ENCODE results near the gene LRRC27. TPM values are rescaled to one million over a fixed set of nuclear protein-coding genes. Genes with fewer than 3 reads are reported as not detected.
A peak's percentile ranks its signal among the peaks of the same experiment; 100 is the strongest.

LRRC27 gene
- total RNA-seq, 1 donor from 2014 or later = 14.2 TPM

DNA sequence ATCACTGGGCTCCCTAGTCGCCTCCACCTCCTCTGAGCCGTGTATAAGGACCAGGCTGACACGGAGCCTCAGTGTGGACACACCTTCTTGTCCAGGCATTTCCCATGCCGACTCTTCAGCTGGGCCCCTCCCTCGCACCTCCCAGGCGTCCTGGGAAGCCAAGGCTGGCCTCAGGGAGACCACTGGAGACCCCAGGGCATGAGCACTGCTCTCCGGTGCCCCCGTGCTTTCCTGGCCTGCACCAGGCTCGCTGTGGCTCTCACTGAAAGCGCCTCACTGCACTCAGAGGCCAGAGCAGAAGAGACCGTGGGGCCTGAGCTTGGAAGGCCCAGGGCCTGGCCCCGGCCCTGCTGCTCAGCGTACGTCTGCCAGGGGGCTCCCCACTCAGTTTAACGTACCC lies 31.4 kb downstream of the LRRC27 start:
- H3K9me3 Mint-ChIP-seq = no peaks in the 10 kb centered on the region
- H3K27me3 Mint-ChIP-seq = no peaks in the 10 kb centered on the region
- H3K36me3 Mint-ChIP-seq = peaks cover 20% of the 10 kb centered on the region
- no peak for TF ChIP-seq CTCF (conservative IDR thresholded peaks at IDR 0.05)
- no peak for DNase-seq (ENCODE audit: extremely low spot score, unreplicated experiment)
- no peaks in the 10 kb centered on the region for H3K4me1 Mint-ChIP-seq (ENCODE audit: unreplicated experiment)
- H3K4me3 Mint-ChIP-seq = no peak overlapping the region
- no peak overlapping the region for H3K27ac Mint-ChIP-seq

DNA sequence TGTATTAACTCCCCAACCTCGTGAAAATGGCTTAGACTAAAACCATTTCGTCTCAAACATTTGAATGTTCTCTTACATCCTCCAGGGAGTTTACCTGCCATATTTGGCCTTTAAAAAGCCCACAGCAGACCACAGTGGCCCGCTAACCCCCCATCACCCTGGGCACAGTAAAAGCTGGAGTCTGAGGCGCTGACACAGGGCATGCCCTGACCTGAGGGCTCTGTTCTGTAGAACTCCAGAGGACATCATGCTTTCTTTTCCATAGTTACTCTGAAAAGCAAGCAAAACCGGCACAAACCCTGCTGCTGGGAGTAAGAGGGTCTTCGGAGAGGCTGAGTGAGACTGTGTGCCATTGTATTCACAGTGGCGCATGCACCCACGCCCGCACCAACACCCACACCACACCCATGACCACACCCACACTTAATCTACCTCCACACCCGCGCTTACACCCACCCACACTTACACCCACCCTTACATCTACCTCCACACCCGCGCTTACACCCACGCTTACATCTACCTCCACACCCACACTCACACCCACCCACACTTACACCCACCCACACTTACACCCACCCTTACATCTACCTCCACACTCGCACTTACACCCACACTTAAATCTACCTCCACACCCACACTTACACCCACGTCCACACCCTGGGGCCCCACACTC lies 32.1 kb downstream of the LRRC27 start:
- TF ChIP-seq CTCF (conservative IDR thresholded peaks at IDR 0.05) = no peak

GRCh38 chr10:132364594-132364970 lies 32.6 kb downstream of the LRRC27 start:
- H3K4me3 Mint-ChIP-seq = no peak overlapping the region
- no peaks in the 10 kb centered on the region for H3K27me3 Mint-ChIP-seq
- H3K27ac Mint-ChIP-seq = no peak overlapping the region
- peaks cover 5% of the 10 kb centered on the region for H3K4me1 Mint-ChIP-seq (ENCODE audit: unreplicated experiment)
- DNase-seq (ENCODE audit: extremely low spot score, unreplicated experiment) = no peak
- H3K9me3 Mint-ChIP-seq = no peaks in the 10 kb centered on the region
- peaks cover 20% of the 10 kb centered on the region for H3K36me3 Mint-ChIP-seq
- no peak for TF ChIP-seq CTCF (conservative IDR thresholded peaks at IDR 0.05)

More for the DNA sequence above, 32.1 kb downstream of the LRRC27 start:
- no peak overlapping the region for H3K4me3 Mint-ChIP-seq
- no peaks in the 10 kb centered on the region for H3K9me3 Mint-ChIP-seq
- H3K27me3 Mint-ChIP-seq = no peaks in the 10 kb centered on the region
- no peak overlapping the region for H3K27ac Mint-ChIP-seq
- H3K4me1 Mint-ChIP-seq (ENCODE audit: unreplicated experiment) = peaks cover 2% of the 10 kb centered on the region
- H3K36me3 Mint-ChIP-seq = peaks cover 20% of the 10 kb centered on the region
- no peak for DNase-seq (ENCODE audit: extremely low spot score, unreplicated experiment)

- no peak for TF ChIP-seq CTCF (conservative IDR thresholded peaks at IDR 0.05)
- H3K4me3 Mint-ChIP-seq = no peak overlapping the region
- H3K9me3 Mint-ChIP-seq = no peaks in the 10 kb centered on the region
- no peak for DNase-seq (ENCODE audit: extremely low spot score, unreplicated experiment)
- H3K4me1 Mint-ChIP-seq (ENCODE audit: unreplicated experiment) = peaks cover 5% of the 10 kb centered on the region
- H3K27me3 Mint-ChIP-seq = no peaks in the 10 kb centered on the region
- H3K27ac Mint-ChIP-seq = peak overlapping the region; percentile 10
- peaks cover 20% of the 10 kb centered on the region for H3K36me3 Mint-ChIP-seq
These were observed 33.1 kb downstream of the LRRC27 start for GRCh38 chr10:132365102-132365501.

- no peak for DNase-seq (ENCODE audit: extremely low spot score, unreplicated experiment)
- H3K4me1 Mint-ChIP-seq (ENCODE audit: unreplicated experiment) = peaks cover 5% of the 10 kb centered on the region
- no peaks in the 10 kb centered on the region for H3K9me3 Mint-ChIP-seq
- H3K27ac Mint-ChIP-seq = no peak overlapping the region
- H3K4me3 Mint-ChIP-seq = no peak overlapping the region
- no peak for TF ChIP-seq CTCF (conservative IDR thresholded peaks at IDR 0.05)
- no peaks in the 10 kb centered on the region for H3K27me3 Mint-ChIP-seq
- H3K36me3 Mint-ChIP-seq = peaks cover 20% of the 10 kb centered on the region
These were observed 34.0 kb downstream of the LRRC27 start for GRCh38 chr10:132366006-132366405.
